Gastroesophageal sphincter (tissue), 3 donors: ENCODE data around the gene CERKL.

Source experiments
- CTCF ChIP-seq, 4 experiments: fragments of 200-600 bp in 2 of 4; fragments of 450-650 bp in 2 of 4; sonication (generic) in 1 of 4; IDR thresholded peaks; one replicate each; pipeline ENCODE4 v1.5.1; 2017 to 2019; ENCODE audit warnings: antibody characterized with exemption in 4 of 4, mild to moderate bottlenecking in 2 of 4, moderate library complexity in 2 of 4
- EP300 ChIP-seq: sonication (generic); formaldehyde crosslinking; IDR thresholded peaks from one replicate; pipeline ENCODE4 v1.6.1; 2017; ENCODE audit warnings: antibody characterized with exemption, mild to moderate bottlenecking
- POLR2A ChIP-seq, 2 donors: fragments of 450-650 bp; IDR thresholded peaks; one replicate each; pipeline ENCODE4 v1.6.1; 2017; ENCODE audit warnings: antibody characterized with exemption in 2 of 2, mild to moderate bottlenecking in 2 of 2, moderate library complexity in 1 of 2
- POLR2AphosphoS5 ChIP-seq: sonication (generic); formaldehyde crosslinking; IDR thresholded peaks from one replicate; pipeline ENCODE4 v1.6.1; 2017; ENCODE audit warnings: antibody characterized with exemption

- TF ChIP-seq CTCF (IDR thresholded peaks at IDR 0.05): no peak
- TF ChIP-seq POLR2AphosphoS5: no peak
- TF ChIP-seq EP300: no peak
- no peak for TF ChIP-seq POLR2A (IDR thresholded peaks at IDR 0.05)
Observed at GRCh38 chr2:181566334-181567032, 90.4 kb downstream of the CERKL start.
